HEK293T (cell line): ENCODE measurements around the gene ARHGAP21.

Experiments used
- ARNT ChIP-seq: fragments of 450-650 bp; IDR thresholded peaks from 2 replicates; pipeline ENCODE4 v1.6.1; 2017; ENCODE audit warnings: mild to moderate bottlenecking
- BHLHE40 ChIP-seq: fragments of 450-650 bp; IDR thresholded peaks from 2 replicates; pipeline ENCODE4 v1.6.1; 2016; ENCODE audit warnings: mild to moderate bottlenecking, moderate library complexity, borderline replicate concordance
- ELF4 ChIP-seq: fragments of 450-650 bp; IDR thresholded peaks from 2 replicates; pipeline ENCODE4 v1.6.1; 2017; ENCODE audit warnings: antibody characterized with exemption
- FOXA1 ChIP-seq: fragments of 450-650 bp; IDR thresholded peaks from 2 replicates; pipeline ENCODE4 v1.6.1; 2016; ENCODE audit warnings: mild to moderate bottlenecking
- FOXK2 ChIP-seq: fragments of 450-650 bp; IDR thresholded peaks from 2 replicates; pipeline ENCODE4 v1.6.1; 2016; ENCODE audit warnings: mild to moderate bottlenecking
- FOXM1 ChIP-seq: fragments of 450-650 bp; IDR thresholded peaks from 2 replicates; pipeline ENCODE4 v1.6.1; 2017; ENCODE audit warnings: mild to moderate bottlenecking, borderline replicate concordance
- HDGF ChIP-seq: fragments of 450-650 bp; IDR thresholded peaks from 2 replicates; pipeline ENCODE4 v1.6.1; 2017; ENCODE audit warnings: antibody characterized with exemption, borderline replicate concordance
- SP1 ChIP-seq: fragments of 450-650 bp; IDR thresholded peaks from 2 replicates; pipeline ENCODE4 v1.6.1; 2017
- SUZ12 ChIP-seq: fragments of 450-650 bp; IDR thresholded peaks from 2 replicates; pipeline ENCODE4 v1.6.1; 2016; ENCODE audit warnings: mild to moderate bottlenecking
- TARDBP ChIP-seq: fragments of 450-650 bp; IDR thresholded peaks from 2 replicates; pipeline ENCODE4 v1.6.1; 2016
- ZNF384 ChIP-seq: fragments of 450-650 bp; IDR thresholded peaks from 2 replicates; pipeline ENCODE4 v1.6.1; 2016
- TF ChIP-seq, protein P1 (sequence below): fragments of 450-650 bp; IDR thresholded peaks from 2 replicates; pipeline ENCODE4 v1.6.1; 2016

DNA sequence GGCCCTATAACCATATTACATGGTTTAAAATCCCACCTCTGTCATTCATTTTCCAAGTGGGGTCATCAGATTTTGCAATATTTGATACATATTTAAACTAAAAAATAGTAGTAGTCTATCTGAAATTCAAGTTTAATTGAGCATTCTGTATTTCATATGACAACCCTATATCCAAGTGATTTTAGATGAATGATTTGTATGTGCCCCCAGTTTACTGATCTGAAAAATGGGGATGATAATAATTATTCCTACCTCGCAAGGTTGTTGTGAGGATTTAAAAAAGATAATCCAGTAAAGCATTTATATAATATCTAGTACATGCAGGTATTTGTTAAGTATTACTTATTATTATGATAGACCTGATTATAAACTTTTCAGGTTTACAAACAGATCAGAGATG lies 84.6 kb downstream of the ARHGAP21 start:
- TF ChIP-seq SP1 (no peak), BHLHE40 (no peak), FOXK2 (no peak), SUZ12 (no peak), FOXA1 (no peak), HDGF (no peak), TARDBP (no peak), FOXM1 (no peak), ZNF384 (no peak), ARNT (no peak), ELF4 (no peak)
- TF ChIP-seq, protein P1, sequence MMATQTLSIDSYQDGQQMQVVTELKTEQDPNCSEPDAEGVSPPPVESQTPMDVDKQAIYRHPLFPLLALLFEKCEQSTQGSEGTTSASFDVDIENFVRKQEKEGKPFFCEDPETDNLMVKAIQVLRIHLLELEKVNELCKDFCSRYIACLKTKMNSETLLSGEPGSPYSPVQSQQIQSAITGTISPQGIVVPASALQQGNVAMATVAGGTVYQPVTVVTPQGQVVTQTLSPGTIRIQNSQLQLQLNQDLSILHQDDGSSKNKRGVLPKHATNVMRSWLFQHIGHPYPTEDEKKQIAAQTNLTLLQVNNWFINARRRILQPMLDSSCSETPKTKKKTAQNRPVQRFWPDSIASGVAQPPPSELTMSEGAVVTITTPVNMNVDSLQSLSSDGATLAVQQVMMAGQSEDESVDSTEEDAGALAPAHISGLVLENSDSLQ: no peak
